Tibial nerve (tissue), 4 donors: ENCODE measurements around the gene KCNMA1. TPM values are rescaled to one million over a fixed set of nuclear protein-coding genes. Genes with fewer than 3 reads are reported as not detected.

Source experiments
- DNase-seq, 2 donors: peaks; one replicate each; pipeline ENCODE4 v3.0.0-alpha.2; 2019; ENCODE audit warnings: low spot score in 2 of 2
- H3K27ac ChIP-seq, 4 donors: fragments of 200-600 bp; sonication (generic) in 3 of 4; one replicate each; pipeline ENCODE4 v1.5.1; 2017 to 2019; ENCODE audit warnings: mild to moderate bottlenecking in 1 of 4
- H3K27me3 ChIP-seq, 2 donors: fragments of 200-600 bp; sonication (generic) in 1 of 2; one replicate each; pipeline versions ENCODE4 v1.5.1 to v1.6.0; 2017 to 2019
- H3K36me3 ChIP-seq, 3 donors: fragments of 200-600 bp; sonication (generic); one replicate each; pipeline ENCODE4 v1.5.1; 2018 to 2019
- H3K4me1 ChIP-seq, 4 donors: fragments of 200-600 bp; sonication (generic) in 3 of 4; one replicate each; pipeline ENCODE4 v1.5.1; 2017 to 2019
- H3K4me3 ChIP-seq, 4 donors: fragments of 200-600 bp; sonication (generic) in 3 of 4; one replicate each; pipeline ENCODE4 v1.5.1; 2017 to 2019; ENCODE audit warnings: mild to moderate bottlenecking in 1 of 4, moderate library complexity in 1 of 4
- H3K9me3 ChIP-seq, 4 donors: fragments of 200-600 bp; sonication (generic) in 3 of 4; one replicate each; pipeline ENCODE4 v1.5.1; 2017 to 2019
- CTCF ChIP-seq, 5 experiments: fragments of 200-600 bp in 3 of 5; fragments of 450-650 bp in 2 of 5; sonication (generic) in 3 of 5; IDR thresholded peaks; one replicate each; pipeline ENCODE4 v1.5.1; 2016 to 2019; ENCODE audit warnings: antibody characterized with exemption in 5 of 5, mild to moderate bottlenecking in 3 of 5, moderate library complexity in 2 of 5
- EP300 ChIP-seq, 2 donors: sonication (generic); formaldehyde crosslinking; IDR thresholded peaks; one replicate each; pipeline ENCODE4 v1.6.1; 2017; ENCODE audit warnings: antibody characterized with exemption in 2 of 2, mild to moderate bottlenecking in 1 of 2
- POLR2A ChIP-seq, 2 donors: fragments of 450-650 bp; IDR thresholded peaks; one replicate each; pipeline ENCODE4 v1.6.1; 2017; ENCODE audit warnings: antibody characterized with exemption in 2 of 2, mild to moderate bottlenecking in 2 of 2, moderate library complexity in 2 of 2
- WGBS, 2 donors: methylation state at CpG; one replicate each; pipeline ENCODE4 v1.1.5; 2018; 5-methylcytosine and 5-hydroxymethylcytosine counted together
- total RNA-seq, 4 donors: library from RNA; depleted of rRNA; stranded (reverse); fragments of >200 nt; gene quantifications; one replicate each; pipeline ENCODE4 v1.1.0, GENCODE V29; 2016

The KCNMA1 gene
- total RNA-seq, 4 donors from 2014 or later: 10.2 to 19.9 (median 13.7) TPM

- DNase-seq: no peak
- no peak overlapping the region for H3K27ac ChIP-seq
- no peaks in the 10 kb centered on the region for H3K4me1 ChIP-seq
- TF ChIP-seq CTCF (IDR thresholded peaks at IDR 0.05) (no peak), POLR2A (IDR thresholded peaks at IDR 0.05) (no peak)
- H3K9me3 ChIP-seq: no peaks in the 10 kb centered on the region
- H3K36me3 ChIP-seq: no peaks in the 10 kb centered on the region
- no peak overlapping the region for H3K4me3 ChIP-seq
- 85 to 93% methylated on average over 3 of the region's 3 CpGs for WGBS, 2 donors
- H3K27me3 ChIP-seq: no peaks in the 10 kb centered on the region
Measured at GRCh38 chr10:77144656-77145055, 493.0 kb downstream of the KCNMA1 start.

- 72 to 83% methylated on average over 6 of the region's 6 CpGs for WGBS, 2 donors
- DNase-seq: no peak
- Histone ChIP-seq H3K4me1 (no peaks in the 10 kb centered on the region), H3K36me3 (no peaks in the 10 kb centered on the region), H3K27me3 (no peaks in the 10 kb centered on the region), H3K27ac (no peak overlapping the region), H3K4me3 (no peak overlapping the region), H3K9me3 (no peaks in the 10 kb centered on the region)
- no peak for TF ChIP-seq CTCF (IDR thresholded peaks at IDR 0.05)
- TF ChIP-seq POLR2A (IDR thresholded peaks at IDR 0.05): no peak
- no peak for TF ChIP-seq EP300 (IDR thresholded peaks at IDR 0.05)
Measured at GRCh38 chr10:77139252-77140160, 498.1 kb downstream of the KCNMA1 start.

- no peaks in the 10 kb centered on the region for H3K36me3 ChIP-seq
- H3K27me3 ChIP-seq: no peaks in the 10 kb centered on the region
- H3K4me3 ChIP-seq: no peak overlapping the region
- no peak overlapping the region for H3K27ac ChIP-seq
- H3K4me1 ChIP-seq: no peaks in the 10 kb centered on the region
- no peak for TF ChIP-seq EP300 (IDR thresholded peaks at IDR 0.05)
- no peak for TF ChIP-seq POLR2A (IDR thresholded peaks at IDR 0.05)
- no peak for TF ChIP-seq CTCF (IDR thresholded peaks at IDR 0.05)
- no peaks in the 10 kb centered on the region for H3K9me3 ChIP-seq
- WGBS, 2 donors: 86 to 90% methylated on average over 6 of the region's 6 CpGs
- DNase-seq: no peak
Measured at GRCh38 chr10:77138541-77138940, 499.1 kb downstream of the KCNMA1 start.

- TF ChIP-seq EP300 (IDR thresholded peaks at IDR 0.05) (no peak), CTCF (IDR thresholded peaks at IDR 0.05) (no peak), POLR2A (IDR thresholded peaks at IDR 0.05) (no peak)
- DNase-seq: no peak
- Histone ChIP-seq H3K4me1 (no peaks in the 10 kb centered on the region), H3K9me3 (no peaks in the 10 kb centered on the region), H3K27ac (no peak overlapping the region), H3K27me3 (no peaks in the 10 kb centered on the region), H3K36me3 (no peaks in the 10 kb centered on the region), H3K4me3 (no peak overlapping the region)
- WGBS, 2 donors: 89 to 92% methylated on average over 3 of the region's 3 CpGs
Measured at GRCh38 chr10:77135555-77135954, 502.1 kb downstream of the KCNMA1 start.

- H3K9me3 ChIP-seq: no peaks in the 10 kb centered on the region
- H3K27ac ChIP-seq: no peak overlapping the region
- no peak for DNase-seq
- H3K4me1 ChIP-seq: no peaks in the 10 kb centered on the region
- TF ChIP-seq CTCF (IDR thresholded peaks at IDR 0.05) (no peak), POLR2A (IDR thresholded peaks at IDR 0.05) (no peak), EP300 (IDR thresholded peaks at IDR 0.05) (no peak)
- 64 to 65% methylated on average over 3 of the region's 3 CpGs for WGBS, 2 donors
- H3K4me3 ChIP-seq: no peak overlapping the region
- H3K36me3 ChIP-seq: no peaks in the 10 kb centered on the region
- H3K27me3 ChIP-seq: no peaks in the 10 kb centered on the region
Measured at GRCh38 chr10:77131214-77131613, 506.4 kb downstream of the KCNMA1 start.
